WI38 (cell line): ENCODE results near the gene CCDC63.

Experiments used
- H3K4me3 ChIP-seq: 2 replicates; pipeline ENCODE4 v1.5.1; 2011; ENCODE audit warnings: low read depth, mild to moderate bottlenecking, control low read depth, low read length
- CTCF ChIP-seq: IDR thresholded peaks from 2 replicates; pipeline ENCODE4 v1.5.1; 2012; ENCODE audit warnings: low read depth, mild to moderate bottlenecking, control low read depth, low read length

The CCDC63 gene

GRCh38 chr12:110919720-110920119 lies 72.9 kb downstream of the CCDC63 start:
- no peak for TF ChIP-seq CTCF
- H3K4me3 ChIP-seq, result no peak overlapping the region

GRCh38 chr12:110920324-110920910 lies 73.6 kb downstream of the CCDC63 start, which contains the start of gene MYL2:
Gene MYL2, minus strand, starts transcription at chr12:110920579. Its CDS starts 50 bp downstream, at chr12:110920529.
- TF ChIP-seq CTCF, result no peak
- no peak within 1 kb of the TSS for H3K4me3 ChIP-seq

- H3K4me3 ChIP-seq, result no peak overlapping the region
- no peak for TF ChIP-seq CTCF
These were observed 74.5 kb downstream of the CCDC63 start for GRCh38 chr12:110921262-110921661.

GRCh38 chr12:110922652-110923051 lies 75.9 kb downstream of the CCDC63 start:
- no peak overlapping the region for H3K4me3 ChIP-seq
- no peak for TF ChIP-seq CTCF

- TF ChIP-seq CTCF, result no peak
- no peak overlapping the region for H3K4me3 ChIP-seq
These were observed 76.4 kb downstream of the CCDC63 start for GRCh38 chr12:110923192-110923591.

- no peak overlapping the region for H3K4me3 ChIP-seq
- no peak for TF ChIP-seq CTCF
These were observed 77.0 kb downstream of the CCDC63 start for GRCh38 chr12:110923692-110924334.

- H3K4me3 ChIP-seq, result no peak overlapping the region
These were observed 80.8 kb downstream of the CCDC63 start for GRCh38 chr12:110927546-110927945.

More at GRCh38 chr12:110927546-110927945, 80.8 kb downstream of the CCDC63 start:
- no peak for TF ChIP-seq CTCF
